Natural killer cell (primary cell): ENCODE results near the gene SIGLEC7. TPM values are rescaled to one million over a fixed set of nuclear protein-coding genes. Genes with fewer than 3 reads are reported as not detected.
A peak's percentile ranks its signal among the peaks of the same experiment; 100 is the strongest.

Experiments
- ATAC-seq, 3 donors: fragments of 150-1000 bp in 2 of 3; fragments of 200-7000 bp in 1 of 3; cut with Tn5 transposase; 1 replicate in 1 of 3; 2 replicates in 2 of 3; pipeline ENCODE4 v1.10.0; 2021; ENCODE audit warnings: mild to moderate bottlenecking in 2 of 3, moderate library complexity in 2 of 3
- DNase-seq, 2 donors: peaks; one replicate each; pipeline versions ENCODE4 v3.0.0 to v3.0.0-alpha.2; 2013 to 2021; ENCODE audit warnings: mixed read lengths in 1 of 2
- H3K27ac ChIP-seq: one replicate; pipeline ENCODE4 v1.5.1; 2013; ENCODE audit warnings: mild to moderate bottlenecking, low read length
- H3K27me3 ChIP-seq: one replicate; pipeline ENCODE4 v1.6.1; 2013; ENCODE audit warnings: low read length; ENCODE audit not compliant: control insufficient read depth, insufficient read depth
- H3K36me3 ChIP-seq: one replicate; pipeline ENCODE4 v1.6.1; 2013; ENCODE audit warnings: low read length; ENCODE audit not compliant: control insufficient read depth, insufficient read depth
- H3K4me1 ChIP-seq: one replicate; pipeline ENCODE4 v1.6.1; 2013; ENCODE audit warnings: low read length; ENCODE audit not compliant: control insufficient read depth, insufficient read depth
- H3K4me3 ChIP-seq: one replicate; pipeline ENCODE4 v1.5.1; 2013; ENCODE audit warnings: low read length
- H3K9me3 ChIP-seq: one replicate; pipeline ENCODE4 v1.6.1; 2013; ENCODE audit warnings: low read length; ENCODE audit not compliant: control insufficient read depth, insufficient read depth
- H3K27ac Mint-ChIP-seq, 2 donors: one replicate each; pipeline ENCODE4 v1.8.0; 2022; ENCODE audit warnings: mild to moderate bottlenecking in 2 of 2, mixed read lengths in 2 of 2, moderate library complexity in 1 of 2
- H3K27me3 Mint-ChIP-seq, 2 donors: one replicate each; pipeline ENCODE4 v1.8.0; 2022; ENCODE audit warnings: low read depth in 2 of 2, mixed read lengths in 2 of 2
- H3K36me3 Mint-ChIP-seq: one replicate; pipeline ENCODE4 v1.8.0; 2022; ENCODE audit warnings: mixed read lengths
- H3K4me1 Mint-ChIP-seq, 2 donors: one replicate each; pipeline ENCODE4 v1.8.0; 2022; ENCODE audit warnings: mixed read lengths in 2 of 2
- H3K4me3 Mint-ChIP-seq: one replicate; pipeline ENCODE4 v1.8.0; 2022; ENCODE audit warnings: mild to moderate bottlenecking, moderate library complexity, mixed read lengths
- H3K9me3 Mint-ChIP-seq, 2 donors: one replicate each; pipeline ENCODE4 v1.8.0; 2022; ENCODE audit warnings: mixed read lengths in 2 of 2
- WGBS: methylation state at CpG from one replicate; pipeline ENCODE4 v1.1.7; 2013; ENCODE audit warnings: missing lambda C conversion rate; ENCODE audit not compliant: insufficient coverage; 5-methylcytosine and 5-hydroxymethylcytosine counted together
- intact Hi-C: fragments of 100-400 bp; cut with micrococcal nuclease; formaldehyde crosslinking; loops from one replicate; pipeline ENCODE4 v1.14.2; 2022
- total RNA-seq, 4 donors: library from RNA; stranded (reverse); fragments of 120-200 nt in 1 of 4; gene quantifications; one replicate each; pipeline versions ENCODE4 v1.2.3 to v1.2.4, GENCODE V29; 2013 to 2022
- TF ChIP-seq, protein P1 (sequence below): fragments of 200-600 bp; IDR thresholded peaks from one replicate; pipeline ENCODE4 v1.8.0; 2022; ENCODE audit warnings: antibody characterized with exemption

Gene SIGLEC7
- total RNA-seq, 3 donors from 2014 or later (not counting 1 experiment from before 2014, with no cell fraction given), result 48.6 to 56.0 (median 49.5) TPM

DNA sequence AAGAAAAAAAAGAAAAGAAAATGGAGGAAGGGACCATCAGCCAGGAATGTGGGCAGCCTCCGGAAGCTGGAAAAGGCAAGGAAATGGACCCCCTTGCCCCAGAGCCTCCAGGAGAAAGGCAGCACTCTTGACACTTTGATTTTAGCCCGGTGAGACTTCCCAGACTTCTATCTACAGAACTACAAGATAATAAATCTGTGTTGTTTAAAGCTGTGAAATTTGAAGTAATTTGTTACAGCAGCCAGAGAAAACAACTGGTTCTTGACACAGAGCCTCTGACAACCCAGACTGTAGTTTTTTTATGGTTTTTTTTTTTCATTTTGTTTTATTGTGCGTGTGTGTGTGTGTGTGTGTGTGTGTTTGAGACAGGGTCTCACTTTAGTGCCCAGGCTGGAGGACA lies 41.5 kb upstream of the SIGLEC7 start:
- H3K27me3 ChIP-seq, result no peaks in the 10 kb centered on the region
- Mint-ChIP-seq H3K4me3 (no peak overlapping the region), H3K27me3 (no peaks in the 10 kb centered on the region), H3K4me1 (peaks cover 31 to 42% of the 10 kb centered on the region in 2 donors), H3K36me3 (no peaks in the 10 kb centered on the region), H3K27ac (no peak overlapping the region), H3K9me3 (no peaks in the 10 kb centered on the region)
- H3K4me1 ChIP-seq, result peaks cover 23% of the 10 kb centered on the region
- peaks cover 39% of the 10 kb centered on the region for H3K36me3 ChIP-seq
- WGBS, result 71% methylated on average over 2 of the region's 3 CpGs
- no peaks in the 10 kb centered on the region for H3K9me3 ChIP-seq
- DNase-seq (no peak), ATAC-seq (no peak)
- intact Hi-C loops, result no loop called here
- TF ChIP-seq, protein P1, sequence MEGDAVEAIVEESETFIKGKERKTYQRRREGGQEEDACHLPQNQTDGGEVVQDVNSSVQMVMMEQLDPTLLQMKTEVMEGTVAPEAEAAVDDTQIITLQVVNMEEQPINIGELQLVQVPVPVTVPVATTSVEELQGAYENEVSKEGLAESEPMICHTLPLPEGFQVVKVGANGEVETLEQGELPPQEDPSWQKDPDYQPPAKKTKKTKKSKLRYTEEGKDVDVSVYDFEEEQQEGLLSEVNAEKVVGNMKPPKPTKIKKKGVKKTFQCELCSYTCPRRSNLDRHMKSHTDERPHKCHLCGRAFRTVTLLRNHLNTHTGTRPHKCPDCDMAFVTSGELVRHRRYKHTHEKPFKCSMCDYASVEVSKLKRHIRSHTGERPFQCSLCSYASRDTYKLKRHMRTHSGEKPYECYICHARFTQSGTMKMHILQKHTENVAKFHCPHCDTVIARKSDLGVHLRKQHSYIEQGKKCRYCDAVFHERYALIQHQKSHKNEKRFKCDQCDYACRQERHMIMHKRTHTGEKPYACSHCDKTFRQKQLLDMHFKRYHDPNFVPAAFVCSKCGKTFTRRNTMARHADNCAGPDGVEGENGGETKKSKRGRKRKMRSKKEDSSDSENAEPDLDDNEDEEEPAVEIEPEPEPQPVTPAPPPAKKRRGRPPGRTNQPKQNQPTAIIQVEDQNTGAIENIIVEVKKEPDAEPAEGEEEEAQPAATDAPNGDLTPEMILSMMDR, result no peak
- H3K4me3 ChIP-seq, result no peak overlapping the region
- no peak overlapping the region for H3K27ac ChIP-seq

- H3K36me3 ChIP-seq, result peaks cover 39% of the 10 kb centered on the region
- intact Hi-C loops, result no loop called here
- no peaks in the 10 kb centered on the region for H3K36me3 Mint-ChIP-seq
- H3K27ac Mint-ChIP-seq, result no peak overlapping the region
- peaks cover 38 to 49% of the 10 kb centered on the region in 2 donors for H3K4me1 Mint-ChIP-seq
- H3K27ac ChIP-seq, result no peak overlapping the region
- DNase-seq (no peak), ATAC-seq (no peak)
- no peaks in the 10 kb centered on the region for H3K9me3 ChIP-seq
- H3K9me3 Mint-ChIP-seq, result no peaks in the 10 kb centered on the region
- WGBS, result 97% methylated on average over 2 of the region's 5 CpGs
- H3K27me3 Mint-ChIP-seq, result no peaks in the 10 kb centered on the region
- H3K4me3 Mint-ChIP-seq, result no peak overlapping the region
- H3K4me1 ChIP-seq, result peaks cover 23% of the 10 kb centered on the region
- TF ChIP-seq, protein P1, result no peak
- H3K4me3 ChIP-seq, result no peak overlapping the region
- no peaks in the 10 kb centered on the region for H3K27me3 ChIP-seq
Observed at GRCh38 chr19:51101171-51101865, 40.8 kb upstream of the SIGLEC7 start.

GRCh38 chr19:51102991-51103390 lies 39.1 kb upstream of the SIGLEC7 start:
- H3K4me1 ChIP-seq, result peaks cover 24% of the 10 kb centered on the region
- Mint-ChIP-seq H3K9me3 (no peaks in the 10 kb centered on the region), H3K4me3 (no peak overlapping the region), H3K4me1 (peaks cover 43 to 53% of the 10 kb centered on the region in 2 donors), H3K36me3 (no peaks in the 10 kb centered on the region), H3K27ac (peak overlapping the region; percentile 3 to 5), H3K27me3 (no peaks in the 10 kb centered on the region)
- intact Hi-C loops, result no loop called here
- H3K9me3 ChIP-seq, result no peaks in the 10 kb centered on the region
- H3K4me3 ChIP-seq, result no peak overlapping the region
- ATAC-seq, result no peak
- H3K27me3 ChIP-seq, result no peaks in the 10 kb centered on the region
- WGBS, result 90% methylated on average over 4 of the region's 7 CpGs
- TF ChIP-seq, protein P1, result no peak
- H3K27ac ChIP-seq, result no peak overlapping the region
- H3K36me3 ChIP-seq, result peaks cover 36% of the 10 kb centered on the region
- DNase-seq, result no peak

DNA sequence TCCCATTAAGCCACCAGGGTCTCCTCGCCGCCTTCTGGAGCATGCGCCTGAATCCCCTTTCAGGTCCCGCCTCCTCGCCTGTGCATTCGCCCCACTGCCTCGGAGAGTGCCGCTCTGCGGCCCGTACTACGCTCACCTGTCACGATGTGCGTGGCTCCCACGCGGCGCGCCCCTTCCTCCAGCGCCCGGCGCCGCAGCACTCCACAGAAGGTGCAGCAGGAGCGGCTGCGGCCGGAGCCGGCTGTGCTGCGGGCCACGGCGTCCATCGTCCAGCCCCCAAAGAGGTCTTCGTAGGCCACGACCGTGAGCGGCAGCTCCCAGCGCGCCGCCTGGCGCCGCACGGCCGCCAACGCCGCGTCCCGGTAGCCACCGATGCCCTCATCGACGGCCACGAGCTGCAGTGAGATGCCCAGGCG lies 38.2 kb upstream of the SIGLEC7 start:
- H3K36me3 Mint-ChIP-seq, result no peaks in the 10 kb centered on the region
- no peaks in the 10 kb centered on the region for H3K9me3 Mint-ChIP-seq
- H3K4me1 Mint-ChIP-seq, result peaks cover 50 to 61% of the 10 kb centered on the region in 2 donors
- no peak overlapping the region for H3K27ac Mint-ChIP-seq
- H3K4me3 Mint-ChIP-seq, result no peak overlapping the region
- Histone ChIP-seq H3K27ac (no peak overlapping the region), H3K9me3 (no peaks in the 10 kb centered on the region), H3K36me3 (peaks cover 34% of the 10 kb centered on the region), H3K27me3 (no peaks in the 10 kb centered on the region), H3K4me1 (peaks cover 25% of the 10 kb centered on the region), H3K4me3 (no peak overlapping the region)
- ATAC-seq (no peak), DNase-seq (no peak)
- TF ChIP-seq, protein P1, result no peak
- no peaks in the 10 kb centered on the region for H3K27me3 Mint-ChIP-seq
- intact Hi-C loops, result no loop called here
- WGBS, result 97% methylated on average over 49 of the region's 49 CpGs
